HG03565 (cell line): ENCODE results near the gene RALGAPB.
"Not testable (repeated sequence)": the region's sequence is repeated elsewhere in the genome, so short reads cannot be mapped to it uniquely, and the experiment has no call there.

ENCODE experiments used
- ATAC-seq: cut with Tn5 transposase; IDR thresholded peaks from one replicate; pipeline ENCODE4 v1.9.1; 2021; ENCODE audit warnings: mild to moderate bottlenecking, moderate library complexity; ENCODE audit not compliant: unreplicated experiment

Gene RALGAPB

GRCh38 chr20:38446441-38447209 is 26.0 kb upstream of the RALGAPB start:
- ATAC-seq: peak; percentile 84

DNA sequence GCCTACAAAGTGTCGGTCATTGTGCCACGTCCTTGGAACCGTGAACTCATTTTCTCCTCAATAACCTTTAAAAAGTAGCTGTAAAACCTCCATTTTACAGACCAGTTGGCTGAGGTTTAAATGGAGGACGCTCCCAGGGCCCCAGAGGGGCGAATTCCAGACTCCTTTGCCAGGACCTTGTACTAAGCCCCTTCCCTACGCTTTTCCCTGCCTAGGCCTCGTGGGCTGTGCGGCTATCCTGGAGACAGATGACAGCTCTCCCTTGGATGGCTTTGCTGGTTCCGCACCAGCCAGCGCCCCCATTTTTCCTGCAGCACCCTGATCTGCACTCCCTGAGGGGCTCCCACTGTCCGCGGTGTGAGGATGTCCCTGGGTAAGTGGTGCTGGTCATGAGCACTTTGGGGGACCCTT is 25.4 kb upstream of the RALGAPB start:
- ATAC-seq: no peak

GRCh38 chr20:38447931-38448675 is 24.5 kb upstream of the RALGAPB start:
- no peak for ATAC-seq

DNA sequence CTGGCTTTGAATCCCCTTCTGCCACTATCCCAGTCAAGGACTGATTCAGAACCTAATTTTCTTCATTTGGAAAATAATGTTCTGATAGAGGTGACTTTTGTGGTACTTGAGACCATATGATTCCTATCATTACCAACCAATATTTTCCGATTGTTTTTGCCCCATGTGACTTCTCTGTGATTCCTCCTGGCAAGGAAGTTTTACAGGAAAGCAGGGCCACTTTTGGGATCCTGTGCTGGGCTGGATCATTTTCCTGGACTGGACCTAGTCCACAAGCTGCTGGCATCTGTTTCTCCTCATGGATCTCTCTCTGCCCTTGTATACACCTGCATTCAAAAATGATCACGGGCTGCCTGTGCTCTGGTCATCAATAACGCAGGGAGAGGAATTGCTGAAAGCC is 23.6 kb upstream of the RALGAPB start:
- no peak for ATAC-seq

DNA sequence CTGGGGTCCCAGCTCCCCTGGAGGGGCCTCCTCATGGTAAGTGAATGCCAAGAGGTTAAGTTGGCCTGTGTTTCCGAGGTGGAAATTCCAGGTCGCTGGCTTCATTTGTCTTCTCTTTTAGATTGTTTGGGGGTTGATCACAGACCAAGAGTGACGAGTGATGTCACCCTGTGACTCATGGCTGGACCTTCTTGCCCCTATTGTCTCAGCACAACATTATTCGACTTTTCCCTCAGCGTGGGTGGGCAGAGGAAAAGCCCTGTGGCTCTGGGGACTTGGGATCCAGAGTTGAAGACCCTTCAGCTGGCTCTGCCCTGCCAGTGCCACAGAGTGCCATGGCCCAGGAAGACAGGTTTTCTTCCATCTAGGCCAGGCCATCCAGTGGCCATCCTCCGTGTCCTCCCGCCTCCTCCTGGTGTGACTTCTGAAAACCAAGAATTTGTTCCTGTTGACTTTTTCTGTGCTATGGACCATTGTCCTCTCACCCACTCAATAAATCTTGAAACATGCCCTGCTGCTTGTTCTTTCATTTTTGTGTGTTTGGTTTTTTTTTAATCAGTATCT is 22.1 kb upstream of the RALGAPB start:
- no peak for ATAC-seq

- no peak for ATAC-seq
These were observed 19.6 kb upstream of the RALGAPB start for GRCh38 chr20:38452880-38453624.

- ATAC-seq: peak; percentile 67
These were observed 18.7 kb upstream of the RALGAPB start for GRCh38 chr20:38453941-38454340.

DNA sequence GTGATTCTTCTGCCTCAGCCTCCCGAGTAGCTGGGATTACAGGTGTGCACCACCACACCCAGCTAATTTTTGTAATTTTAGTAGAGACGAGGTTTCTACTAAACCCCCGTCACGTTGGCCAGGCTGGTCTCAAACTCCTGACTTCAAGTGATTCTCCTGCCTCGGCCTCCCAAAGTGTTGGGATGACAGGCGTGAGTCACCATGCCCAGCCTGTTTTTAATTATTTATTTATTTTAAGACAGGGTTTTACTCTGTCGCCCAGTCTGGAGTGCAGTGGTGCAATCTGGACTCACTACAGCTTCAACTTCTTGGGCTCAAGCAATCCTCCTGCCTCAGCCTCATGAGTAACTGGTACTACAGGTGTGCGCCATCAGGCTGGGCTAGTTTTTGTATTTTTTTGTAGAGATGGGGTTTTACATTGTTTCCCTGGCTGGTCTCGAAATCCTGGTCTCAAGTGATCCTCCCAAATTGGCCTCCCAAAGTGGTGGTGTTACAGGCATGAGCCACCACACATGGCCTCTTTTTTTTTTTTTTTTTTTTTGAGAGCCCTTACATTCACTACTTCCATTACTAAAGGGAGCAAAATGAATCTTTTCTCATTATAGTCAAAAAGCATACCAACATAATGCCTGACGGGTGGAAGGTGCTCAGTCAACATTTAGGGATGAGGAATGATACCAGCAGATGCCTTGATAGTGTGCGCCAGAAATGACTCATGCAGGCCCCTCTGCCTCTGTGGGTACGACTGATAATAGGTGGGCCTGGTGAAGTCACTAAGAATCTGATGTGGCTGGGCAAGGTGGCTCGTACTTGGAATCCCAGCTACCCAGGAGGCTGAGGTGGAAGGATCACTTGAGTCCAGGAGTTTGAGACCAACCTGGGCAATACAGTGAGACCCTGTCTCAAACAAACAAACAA is 17.8 kb upstream of the RALGAPB start:
- ATAC-seq: no peak

DNA sequence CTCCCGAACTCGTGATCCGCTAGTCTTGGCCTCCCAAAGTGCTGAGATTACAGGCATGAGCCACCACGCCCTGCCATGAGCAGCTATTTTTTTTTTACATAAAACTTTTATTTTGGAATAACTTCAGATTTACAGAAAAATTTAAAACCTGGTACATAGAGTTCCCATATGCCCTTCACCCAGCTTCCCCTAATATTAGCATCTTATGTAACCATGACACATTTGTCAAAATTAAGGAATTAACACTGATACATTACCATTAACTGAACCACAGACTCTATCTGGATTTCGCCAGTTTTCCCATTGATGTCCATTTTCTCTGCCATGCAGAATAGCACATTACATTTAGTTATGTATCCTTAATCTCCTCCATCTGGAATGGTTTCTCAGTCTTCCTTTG is 14.3 kb upstream of the RALGAPB start:
- no peak for ATAC-seq

- no peak for ATAC-seq
These were observed 12.5 kb upstream of the RALGAPB start for GRCh38 chr20:38460040-38460623.

- ATAC-seq: not testable (repeated sequence)
These were observed 12.0 kb upstream of the RALGAPB start for GRCh38 chr20:38460631-38461030.

DNA sequence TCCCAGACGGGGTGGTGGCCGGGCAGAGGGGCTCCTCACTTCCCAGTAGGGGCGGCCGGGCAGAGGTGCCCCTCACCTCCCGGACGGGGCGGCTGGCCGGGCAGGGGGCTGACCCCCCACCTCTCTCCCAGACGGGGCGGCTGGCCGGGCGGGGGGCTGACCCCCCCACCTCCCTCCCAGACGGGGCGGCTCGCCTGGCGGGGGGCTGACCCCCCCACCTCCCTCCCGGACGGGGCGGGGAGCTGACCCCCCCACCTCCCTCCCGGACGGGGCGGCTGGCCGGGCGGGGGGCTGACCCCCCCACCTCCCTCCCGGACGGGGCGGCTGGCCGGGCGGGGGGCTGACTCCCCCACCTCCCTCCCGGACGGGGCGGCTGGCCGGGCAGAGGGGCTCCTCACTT is 11.5 kb upstream of the RALGAPB start:
- ATAC-seq: not testable (repeated sequence)

DNA sequence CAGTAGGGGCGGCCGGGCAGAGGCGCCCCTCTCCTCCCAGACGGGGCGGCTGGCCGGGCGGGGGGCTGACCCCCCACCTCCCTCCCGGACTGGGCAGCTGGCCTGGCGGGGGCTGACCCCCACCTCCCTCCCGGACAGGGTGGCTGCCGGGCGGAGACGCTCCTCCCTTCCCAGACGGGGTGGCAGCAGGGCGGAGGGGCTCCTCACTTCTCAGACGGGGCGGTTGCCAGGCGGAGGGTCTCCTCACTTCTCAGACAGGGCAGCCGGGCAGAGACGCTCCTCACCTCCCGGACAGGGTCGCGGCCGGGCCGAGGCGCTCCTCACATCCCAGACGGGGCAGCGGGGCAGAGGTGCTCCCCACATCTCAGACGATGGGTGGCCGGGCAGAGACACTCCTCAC is 11.1 kb upstream of the RALGAPB start:
- not testable (repeated sequence) for ATAC-seq

GRCh38 chr20:38466171-38466570 is 6.5 kb upstream of the RALGAPB start:
- ATAC-seq: no peak

GRCh38 chr20:38466983-38467382 is 5.7 kb upstream of the RALGAPB start:
- ATAC-seq: no peak

DNA sequence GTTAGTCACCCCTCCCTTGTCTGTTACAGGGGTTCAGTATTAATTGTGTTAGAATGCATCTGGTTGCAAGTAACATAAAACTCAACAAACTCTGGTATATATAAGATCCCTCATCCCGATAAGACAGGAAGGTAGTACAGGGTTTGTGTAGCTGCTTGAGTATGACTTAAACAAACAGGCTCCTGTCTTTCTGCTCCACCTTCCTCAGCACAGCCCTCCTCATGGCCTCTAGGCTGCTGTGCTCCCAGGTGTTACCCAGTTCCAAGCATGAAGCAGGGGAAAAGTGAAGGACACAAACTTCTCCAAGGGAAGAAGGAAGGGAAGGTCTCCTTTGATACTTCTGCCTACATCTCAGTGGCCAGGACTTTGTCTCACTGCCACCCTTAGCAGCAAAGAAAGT is 1.4 kb upstream of the RALGAPB start:
- no peak for ATAC-seq

GRCh38 chr20:38471987-38472512 is 593 bp upstream of the RALGAPB start:
- no peak for ATAC-seq

DNA sequence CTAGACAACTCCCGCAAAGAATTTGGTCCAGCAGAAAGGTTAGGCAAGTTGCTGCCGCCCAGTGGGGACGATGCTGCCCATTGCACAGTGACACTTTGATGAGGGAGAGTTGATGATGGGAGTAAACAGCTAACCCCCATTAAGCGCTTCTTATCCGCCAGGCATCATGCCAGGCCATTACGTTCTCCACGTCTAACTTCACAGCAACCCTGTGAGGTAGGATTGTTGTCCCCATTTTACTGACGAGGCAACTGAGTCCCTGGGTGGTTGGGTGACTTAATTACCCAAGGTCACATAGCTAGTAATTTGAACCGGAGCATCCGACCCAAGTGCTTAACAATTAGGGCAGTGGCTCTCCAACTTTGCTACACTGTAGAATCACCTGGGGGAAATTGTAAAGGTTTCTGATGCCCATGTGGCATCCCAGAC is 738 bp downstream of the RALGAPB start:
- no peak for ATAC-seq

GRCh38 chr20:38477747-38478146 is 5.1 kb downstream of the RALGAPB start:
- ATAC-seq: no peak

- ATAC-seq: no peak
These were observed 7.0 kb downstream of the RALGAPB start for GRCh38 chr20:38479596-38479995.
